ENCODE measurements around the gene C6orf120.

DNA sequence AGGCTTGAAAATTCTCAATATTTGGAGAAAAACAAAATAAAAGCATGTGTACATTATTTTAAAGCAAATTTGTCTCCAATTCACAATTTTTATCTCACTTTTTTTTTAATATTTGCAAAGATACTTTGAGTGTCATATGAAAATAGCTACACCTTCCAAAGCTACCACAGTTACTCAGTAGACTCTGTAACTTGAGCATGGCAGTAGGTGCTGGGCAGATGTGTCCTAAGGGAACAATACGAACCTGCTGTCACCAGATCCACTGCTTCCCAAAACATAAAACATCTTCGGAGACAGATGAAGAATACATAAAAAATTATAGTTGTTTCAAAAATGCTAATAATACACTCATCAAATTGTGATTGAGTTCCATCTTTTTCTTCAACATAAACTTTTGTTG is 10.7 kb upstream of the C6orf120 start:
- TF ChIP-seq POLR2AphosphoS5 (IDR thresholded peaks at IDR 0.05; ENCODE audit: low read depth, low read length): no peak
- TF ChIP-seq POLR2A (IDR thresholded peaks at IDR 0.05; ENCODE audit: low read depth, low read length): no peak

Data from GM12891 (cell line).